ENCODE results near the gene TMEM244.

- TF ChIP-seq, protein P1, sequence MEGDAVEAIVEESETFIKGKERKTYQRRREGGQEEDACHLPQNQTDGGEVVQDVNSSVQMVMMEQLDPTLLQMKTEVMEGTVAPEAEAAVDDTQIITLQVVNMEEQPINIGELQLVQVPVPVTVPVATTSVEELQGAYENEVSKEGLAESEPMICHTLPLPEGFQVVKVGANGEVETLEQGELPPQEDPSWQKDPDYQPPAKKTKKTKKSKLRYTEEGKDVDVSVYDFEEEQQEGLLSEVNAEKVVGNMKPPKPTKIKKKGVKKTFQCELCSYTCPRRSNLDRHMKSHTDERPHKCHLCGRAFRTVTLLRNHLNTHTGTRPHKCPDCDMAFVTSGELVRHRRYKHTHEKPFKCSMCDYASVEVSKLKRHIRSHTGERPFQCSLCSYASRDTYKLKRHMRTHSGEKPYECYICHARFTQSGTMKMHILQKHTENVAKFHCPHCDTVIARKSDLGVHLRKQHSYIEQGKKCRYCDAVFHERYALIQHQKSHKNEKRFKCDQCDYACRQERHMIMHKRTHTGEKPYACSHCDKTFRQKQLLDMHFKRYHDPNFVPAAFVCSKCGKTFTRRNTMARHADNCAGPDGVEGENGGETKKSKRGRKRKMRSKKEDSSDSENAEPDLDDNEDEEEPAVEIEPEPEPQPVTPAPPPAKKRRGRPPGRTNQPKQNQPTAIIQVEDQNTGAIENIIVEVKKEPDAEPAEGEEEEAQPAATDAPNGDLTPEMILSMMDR (IDR thresholded peaks at IDR 0.05 in 8 of 11, conservative IDR thresholded peaks at IDR 0.05 in 3 of 11), result no peak
- TF ChIP-seq POLR2AphosphoS5 (IDR thresholded peaks at IDR 0.05), result no peak
Observed at GRCh38 chr6:129863664-129864063, 2.5 kb upstream of the TMEM244 start.
